Tibial nerve (tissue), 4 donors: Measurements from ENCODE around the gene ENPP4. TPM values are rescaled to one million over a fixed set of nuclear protein-coding genes. Genes with fewer than 3 reads are reported as not detected.

Source experiments
- DNase-seq, 2 donors: peaks; one replicate each; pipeline ENCODE4 v3.0.0-alpha.2; 2019; ENCODE audit warnings: low spot score in 2 of 2
- H3K27ac ChIP-seq, 4 donors: fragments of 200-600 bp; sonication (generic) in 3 of 4; one replicate each; pipeline ENCODE4 v1.5.1; 2017 to 2019; ENCODE audit warnings: mild to moderate bottlenecking in 1 of 4
- H3K27me3 ChIP-seq, 2 donors: fragments of 200-600 bp; sonication (generic) in 1 of 2; one replicate each; pipeline versions ENCODE4 v1.5.1 to v1.6.0; 2017 to 2019
- H3K36me3 ChIP-seq, 3 donors: fragments of 200-600 bp; sonication (generic); one replicate each; pipeline ENCODE4 v1.5.1; 2018 to 2019
- H3K4me1 ChIP-seq, 4 donors: fragments of 200-600 bp; sonication (generic) in 3 of 4; one replicate each; pipeline ENCODE4 v1.5.1; 2017 to 2019
- H3K4me3 ChIP-seq, 4 donors: fragments of 200-600 bp; sonication (generic) in 3 of 4; one replicate each; pipeline ENCODE4 v1.5.1; 2017 to 2019; ENCODE audit warnings: mild to moderate bottlenecking in 1 of 4, moderate library complexity in 1 of 4
- H3K9me3 ChIP-seq, 4 donors: fragments of 200-600 bp; sonication (generic) in 3 of 4; one replicate each; pipeline ENCODE4 v1.5.1; 2017 to 2019
- EP300 ChIP-seq, 2 donors: sonication (generic); formaldehyde crosslinking; IDR thresholded peaks; one replicate each; pipeline ENCODE4 v1.6.1; 2017; ENCODE audit warnings: antibody characterized with exemption in 2 of 2, mild to moderate bottlenecking in 1 of 2
- POLR2A ChIP-seq, 2 donors: fragments of 450-650 bp; IDR thresholded peaks; one replicate each; pipeline ENCODE4 v1.6.1; 2017; ENCODE audit warnings: antibody characterized with exemption in 2 of 2, mild to moderate bottlenecking in 2 of 2, moderate library complexity in 2 of 2
- WGBS, 2 donors: methylation state at CpG; one replicate each; pipeline ENCODE4 v1.1.5; 2018; 5-methylcytosine and 5-hydroxymethylcytosine counted together
- total RNA-seq, 4 donors: library from RNA; depleted of rRNA; stranded (reverse); fragments of >200 nt; gene quantifications; one replicate each; pipeline ENCODE4 v1.1.0, GENCODE V29; 2016
- TF ChIP-seq, protein P1 (sequence below), 5 experiments: fragments of 200-600 bp in 3 of 5; fragments of 450-650 bp in 2 of 5; sonication (generic) in 3 of 5; IDR thresholded peaks; one replicate each; pipeline ENCODE4 v1.5.1; 2016 to 2019; ENCODE audit warnings: antibody characterized with exemption in 5 of 5, mild to moderate bottlenecking in 3 of 5, moderate library complexity in 2 of 5

ENPP4 gene
- total RNA-seq, 4 donors from 2014 or later = 13.8 to 22.0 (median 18.9) TPM

DNA sequence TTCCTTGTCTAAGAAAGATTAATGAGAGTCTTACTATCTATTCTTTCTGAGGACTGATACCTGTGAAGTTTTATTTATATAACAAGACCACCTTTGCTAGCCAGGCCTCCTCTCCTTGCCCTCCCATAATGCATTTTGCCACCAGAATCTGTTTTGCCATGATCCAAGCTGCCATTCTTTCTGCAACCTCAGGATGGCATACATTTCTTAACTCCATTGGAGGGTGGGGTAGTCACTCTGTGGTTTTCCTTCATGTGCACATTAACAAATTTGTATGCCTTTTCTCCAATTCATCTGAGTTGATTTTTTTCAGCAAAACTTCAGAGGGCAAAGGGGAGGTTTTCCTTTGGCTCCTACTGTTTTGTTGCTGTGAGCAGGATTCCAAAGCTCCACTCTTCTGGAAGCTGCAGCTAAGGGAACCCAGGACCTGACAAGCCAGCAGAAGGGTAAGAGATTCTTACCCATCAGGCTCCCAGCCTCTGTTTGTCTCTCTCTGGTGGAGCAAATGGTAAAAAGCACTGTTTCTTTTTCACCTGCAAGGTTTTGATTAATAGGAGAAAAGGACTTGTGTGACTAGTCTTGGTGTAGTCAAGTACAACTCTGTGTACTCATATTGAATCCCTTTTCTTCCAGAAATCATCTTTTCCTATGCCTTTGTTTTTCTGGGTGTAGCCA, 26.2 kb upstream of the ENPP4 start:
- no peak for DNase-seq
- TF ChIP-seq EP300 (IDR thresholded peaks at IDR 0.05) = no peak
- peaks cover 0 to 13% (median 0%) of the 10 kb centered on the region in 4 donors for H3K4me1 ChIP-seq
- peaks cover 0 to 9% (median 0%) of the 10 kb centered on the region in 4 donors for H3K9me3 ChIP-seq
- no peak overlapping the region for H3K4me3 ChIP-seq
- H3K27me3 ChIP-seq = no peaks in the 10 kb centered on the region
- no peaks in the 10 kb centered on the region for H3K36me3 ChIP-seq
- no peak overlapping the region for H3K27ac ChIP-seq

DNA sequence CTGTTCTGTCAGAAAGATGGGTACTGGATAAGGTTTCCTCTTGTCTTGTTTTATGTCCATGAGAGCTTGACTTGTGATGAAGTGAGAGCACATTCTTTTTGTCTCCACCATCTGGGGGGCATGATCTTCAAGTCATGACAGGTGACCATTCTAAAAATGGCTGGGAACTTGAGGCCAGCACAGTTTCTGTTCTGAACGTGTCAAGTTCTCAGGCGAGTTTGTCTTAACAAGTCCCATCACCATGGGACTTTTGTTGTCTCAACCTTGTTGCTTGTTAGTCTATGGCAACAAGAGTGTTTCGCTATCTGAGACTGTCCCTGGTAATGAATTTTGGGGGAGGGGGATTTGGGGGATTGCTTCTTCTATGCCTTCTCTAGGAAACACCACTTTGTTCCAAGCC, 25.6 kb upstream of the ENPP4 start:
- WGBS, 2 donors = 83 to 88% methylated on average over 3 of the region's 3 CpGs

DNA sequence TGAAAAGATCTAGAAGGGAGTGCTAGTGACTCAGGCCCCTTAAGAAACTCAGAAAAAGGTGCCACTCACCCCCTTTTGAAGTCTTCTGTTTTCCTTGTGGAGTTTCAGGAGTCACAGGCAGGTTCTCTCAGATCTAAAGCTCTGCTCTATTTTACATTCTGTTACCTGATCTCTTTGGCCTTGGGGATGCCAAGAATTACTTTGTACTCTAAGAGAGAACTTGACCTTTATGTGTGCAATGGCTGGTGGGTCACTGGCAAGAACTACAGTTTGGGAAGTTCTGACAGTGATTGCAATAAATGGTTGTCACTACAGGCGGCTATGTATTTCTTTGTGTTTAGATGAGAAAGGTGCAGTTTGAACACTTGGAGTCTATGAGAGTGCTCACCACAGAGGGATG, 24.2 kb upstream of the ENPP4 start:
- H3K27me3 ChIP-seq = no peaks in the 10 kb centered on the region
- H3K36me3 ChIP-seq = no peaks in the 10 kb centered on the region
- peaks cover 0 to 5% (median 0%) of the 10 kb centered on the region in 4 donors for H3K4me1 ChIP-seq
- no peak overlapping the region for H3K27ac ChIP-seq
- no peak overlapping the region for H3K4me3 ChIP-seq
- H3K9me3 ChIP-seq = peaks cover 0 to 9% (median 0%) of the 10 kb centered on the region in 4 donors
- DNase-seq = no peak
- TF ChIP-seq EP300 (IDR thresholded peaks at IDR 0.05) (no peak), POLR2A (IDR thresholded peaks at IDR 0.05) (no peak)
- TF ChIP-seq, protein P1, sequence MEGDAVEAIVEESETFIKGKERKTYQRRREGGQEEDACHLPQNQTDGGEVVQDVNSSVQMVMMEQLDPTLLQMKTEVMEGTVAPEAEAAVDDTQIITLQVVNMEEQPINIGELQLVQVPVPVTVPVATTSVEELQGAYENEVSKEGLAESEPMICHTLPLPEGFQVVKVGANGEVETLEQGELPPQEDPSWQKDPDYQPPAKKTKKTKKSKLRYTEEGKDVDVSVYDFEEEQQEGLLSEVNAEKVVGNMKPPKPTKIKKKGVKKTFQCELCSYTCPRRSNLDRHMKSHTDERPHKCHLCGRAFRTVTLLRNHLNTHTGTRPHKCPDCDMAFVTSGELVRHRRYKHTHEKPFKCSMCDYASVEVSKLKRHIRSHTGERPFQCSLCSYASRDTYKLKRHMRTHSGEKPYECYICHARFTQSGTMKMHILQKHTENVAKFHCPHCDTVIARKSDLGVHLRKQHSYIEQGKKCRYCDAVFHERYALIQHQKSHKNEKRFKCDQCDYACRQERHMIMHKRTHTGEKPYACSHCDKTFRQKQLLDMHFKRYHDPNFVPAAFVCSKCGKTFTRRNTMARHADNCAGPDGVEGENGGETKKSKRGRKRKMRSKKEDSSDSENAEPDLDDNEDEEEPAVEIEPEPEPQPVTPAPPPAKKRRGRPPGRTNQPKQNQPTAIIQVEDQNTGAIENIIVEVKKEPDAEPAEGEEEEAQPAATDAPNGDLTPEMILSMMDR (IDR thresholded peaks at IDR 0.05) = no peak
- 0 to 39% methylated on average over 1 of the region's 1 CpG for WGBS, 2 donors

More for the DNA sequence above, 25.6 kb upstream of the ENPP4 start:
- no peak for DNase-seq
- peaks cover 0 to 9% (median 0%) of the 10 kb centered on the region in 4 donors for H3K9me3 ChIP-seq
- no peak overlapping the region for H3K27ac ChIP-seq
- H3K4me3 ChIP-seq = no peak overlapping the region
- TF ChIP-seq, protein P1 (IDR thresholded peaks at IDR 0.05) = no peak
- no peak for TF ChIP-seq EP300 (IDR thresholded peaks at IDR 0.05)
- no peak for TF ChIP-seq POLR2A (IDR thresholded peaks at IDR 0.05)
- no peaks in the 10 kb centered on the region for H3K27me3 ChIP-seq
- H3K36me3 ChIP-seq = no peaks in the 10 kb centered on the region
- H3K4me1 ChIP-seq = peaks cover 0 to 7% (median 0%) of the 10 kb centered on the region in 4 donors

DNA sequence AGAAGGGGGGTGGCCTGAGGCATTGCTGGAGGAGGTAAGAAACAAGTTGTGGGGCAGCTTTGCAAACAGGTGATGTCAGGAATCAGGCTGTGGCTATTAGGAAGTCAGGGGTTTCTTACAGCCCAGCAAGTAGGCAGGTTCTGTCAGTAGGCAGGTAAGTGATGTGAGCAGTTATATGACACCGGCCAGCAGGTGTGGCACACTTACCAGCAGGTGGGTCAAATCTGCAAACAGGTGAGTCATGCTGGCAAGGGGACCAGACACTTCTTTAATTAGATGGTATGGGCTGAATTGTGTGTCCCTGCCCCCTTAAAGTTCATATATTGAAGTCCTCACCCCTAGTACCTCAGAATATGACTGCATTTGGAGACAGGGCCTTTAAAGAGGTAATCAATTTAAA, 16.4 kb upstream of the ENPP4 start:
- H3K4me3 ChIP-seq = no peak overlapping the region
- no peaks in the 10 kb centered on the region for H3K4me1 ChIP-seq
- no peaks in the 10 kb centered on the region for H3K27me3 ChIP-seq
- DNase-seq = no peak
- peaks cover 0 to 2% (median 0%) of the 10 kb centered on the region in 4 donors for H3K9me3 ChIP-seq
- TF ChIP-seq, protein P1 (IDR thresholded peaks at IDR 0.05) = no peak
- no peak for TF ChIP-seq POLR2A (IDR thresholded peaks at IDR 0.05)
- TF ChIP-seq EP300 (IDR thresholded peaks at IDR 0.05) = no peak
- H3K36me3 ChIP-seq = no peaks in the 10 kb centered on the region
- 91 to 100% methylated on average over 1 of the region's 1 CpG for WGBS, 2 donors
- H3K27ac ChIP-seq = no peak overlapping the region

DNA sequence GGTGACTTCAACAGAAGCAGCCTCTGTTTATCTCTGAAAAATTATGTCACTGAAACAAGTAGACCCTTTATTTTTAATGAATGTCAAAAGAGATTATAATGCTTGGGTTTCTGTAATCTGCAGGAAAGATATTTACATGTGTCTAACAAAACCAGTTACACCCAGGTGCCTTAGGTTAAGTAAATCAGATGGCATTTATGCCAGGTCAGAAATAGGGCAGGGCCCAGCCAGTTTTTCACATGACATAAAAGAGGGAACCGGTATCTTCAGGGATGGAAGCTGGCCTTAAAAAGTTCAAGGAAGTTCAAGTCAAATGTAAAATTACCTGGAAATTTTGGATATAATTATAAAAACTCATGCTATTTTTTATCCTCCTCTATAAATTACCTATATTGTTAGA, 14.2 kb upstream of the ENPP4 start:
- Histone ChIP-seq H3K4me3 (no peak overlapping the region), H3K9me3 (no peaks in the 10 kb centered on the region), H3K4me1 (no peaks in the 10 kb centered on the region), H3K27ac (no peak overlapping the region), H3K27me3 (no peaks in the 10 kb centered on the region), H3K36me3 (no peaks in the 10 kb centered on the region)
- no peak for TF ChIP-seq POLR2A (IDR thresholded peaks at IDR 0.05)
- TF ChIP-seq, protein P1 (IDR thresholded peaks at IDR 0.05) = no peak
- no peak for DNase-seq
- 85 to 87% methylated on average over 1 of the region's 1 CpG for WGBS, 2 donors
